GM06990 (cell line): Measurements from ENCODE around the gene SLITRK1.

Source experiments
- DNase-seq: peaks from one replicate; pipeline ENCODE4 v3.0.0-alpha.2; 2011; ENCODE audit not compliant: insufficient read length; ENCODE audit errors: extremely low read depth
- H3K27me3 ChIP-seq: replicated peaks from 2 replicates; pipeline ENCODE4 v1.6.0; 2011; ENCODE audit warnings: low read length; ENCODE audit not compliant: control insufficient read depth, insufficient read depth
- H3K36me3 ChIP-seq: 2 replicates; pipeline ENCODE4 v1.5.1; 2011; ENCODE audit warnings: low read length; ENCODE audit not compliant: control insufficient read depth, insufficient read depth
- H3K4me3 ChIP-seq: replicated peaks from 2 replicates; pipeline ENCODE4 v1.5.1; 2011; ENCODE audit warnings: low read depth, mild to moderate bottlenecking, control low read depth, low read length
- CTCF ChIP-seq: IDR thresholded peaks from 2 replicates; pipeline ENCODE4 v1.5.1; 2011; ENCODE audit warnings: low read length, control low read depth, mild to moderate bottlenecking, inconsistent platforms; ENCODE audit not compliant: insufficient read depth, poor library complexity, severe bottlenecking

The SLITRK1 gene

GRCh38 chr13:83853771-83854170 is 28.5 kb downstream of the SLITRK1 start:
- H3K27me3 ChIP-seq, result no peaks in the 10 kb centered on the region
- DNase-seq, result no peak
- TF ChIP-seq CTCF, result no peak
- H3K36me3 ChIP-seq, result no peaks in the 10 kb centered on the region
- no peak overlapping the region for H3K4me3 ChIP-seq

- H3K27me3 ChIP-seq, result no peaks in the 10 kb centered on the region
- TF ChIP-seq CTCF, result no peak
- H3K36me3 ChIP-seq, result no peaks in the 10 kb centered on the region
- no peak overlapping the region for H3K4me3 ChIP-seq
- DNase-seq, result no peak
Measured at GRCh38 chr13:83845106-83845505, 37.2 kb downstream of the SLITRK1 start.

GRCh38 chr13:83839146-83839545 is 43.1 kb downstream of the SLITRK1 start:
- Histone ChIP-seq H3K4me3 (no peak overlapping the region), H3K36me3 (no peaks in the 10 kb centered on the region), H3K27me3 (no peaks in the 10 kb centered on the region)
- TF ChIP-seq CTCF, result no peak
- no peak for DNase-seq

- no peak for DNase-seq
- H3K27me3 ChIP-seq, result no peaks in the 10 kb centered on the region
- no peak for TF ChIP-seq CTCF
- H3K36me3 ChIP-seq, result no peaks in the 10 kb centered on the region
- H3K4me3 ChIP-seq, result no peak overlapping the region
Measured at GRCh38 chr13:83831796-83832195, 50.5 kb downstream of the SLITRK1 start.

- no peak overlapping the region for H3K4me3 ChIP-seq
- no peak for TF ChIP-seq CTCF
- no peaks in the 10 kb centered on the region for H3K27me3 ChIP-seq
- no peak for DNase-seq
- H3K36me3 ChIP-seq, result no peaks in the 10 kb centered on the region
Measured at GRCh38 chr13:83829810-83830209, 52.5 kb downstream of the SLITRK1 start.

GRCh38 chr13:83827338-83827737 is 54.9 kb downstream of the SLITRK1 start:
- DNase-seq, result no peak
- Histone ChIP-seq H3K27me3 (no peaks in the 10 kb centered on the region), H3K4me3 (no peak overlapping the region), H3K36me3 (no peaks in the 10 kb centered on the region)
- TF ChIP-seq CTCF, result no peak
